ENCODE data around the gene SLX4IP. TPM values are rescaled to one million over a fixed set of nuclear protein-coding genes. Genes with fewer than 3 reads are reported as not detected.

SLX4IP gene
- polyA plus RNA-seq, 2 of the 4 experiments (the other 2 are of a cell fraction), result 3.4 to 7.5 TPM

GRCh38 chr20:10565191-10565921, 130.3 kb downstream of the SLX4IP start:
- no peak for TF ChIP-seq PBX3 (IDR thresholded peaks at IDR 0.05)
- TF ChIP-seq BHLHE40 (IDR thresholded peaks at IDR 0.05; ENCODE audit: low read depth, low read length), result no peak
- TF ChIP-seq FOSL2 (IDR thresholded peaks at IDR 0.05), result no peak
- TF ChIP-seq FOSL2 (CRISPR knock-in tag; IDR thresholded peaks at IDR 0.05), result 0 out of 2 replicates have a peak, but pooled peaks have one; percentile 8
- TF ChIP-seq RFX5 (IDR thresholded peaks at IDR 0.05), result peak; percentile 77; the same call in 1 of the 2 replicates
- TF ChIP-seq, protein P1, sequence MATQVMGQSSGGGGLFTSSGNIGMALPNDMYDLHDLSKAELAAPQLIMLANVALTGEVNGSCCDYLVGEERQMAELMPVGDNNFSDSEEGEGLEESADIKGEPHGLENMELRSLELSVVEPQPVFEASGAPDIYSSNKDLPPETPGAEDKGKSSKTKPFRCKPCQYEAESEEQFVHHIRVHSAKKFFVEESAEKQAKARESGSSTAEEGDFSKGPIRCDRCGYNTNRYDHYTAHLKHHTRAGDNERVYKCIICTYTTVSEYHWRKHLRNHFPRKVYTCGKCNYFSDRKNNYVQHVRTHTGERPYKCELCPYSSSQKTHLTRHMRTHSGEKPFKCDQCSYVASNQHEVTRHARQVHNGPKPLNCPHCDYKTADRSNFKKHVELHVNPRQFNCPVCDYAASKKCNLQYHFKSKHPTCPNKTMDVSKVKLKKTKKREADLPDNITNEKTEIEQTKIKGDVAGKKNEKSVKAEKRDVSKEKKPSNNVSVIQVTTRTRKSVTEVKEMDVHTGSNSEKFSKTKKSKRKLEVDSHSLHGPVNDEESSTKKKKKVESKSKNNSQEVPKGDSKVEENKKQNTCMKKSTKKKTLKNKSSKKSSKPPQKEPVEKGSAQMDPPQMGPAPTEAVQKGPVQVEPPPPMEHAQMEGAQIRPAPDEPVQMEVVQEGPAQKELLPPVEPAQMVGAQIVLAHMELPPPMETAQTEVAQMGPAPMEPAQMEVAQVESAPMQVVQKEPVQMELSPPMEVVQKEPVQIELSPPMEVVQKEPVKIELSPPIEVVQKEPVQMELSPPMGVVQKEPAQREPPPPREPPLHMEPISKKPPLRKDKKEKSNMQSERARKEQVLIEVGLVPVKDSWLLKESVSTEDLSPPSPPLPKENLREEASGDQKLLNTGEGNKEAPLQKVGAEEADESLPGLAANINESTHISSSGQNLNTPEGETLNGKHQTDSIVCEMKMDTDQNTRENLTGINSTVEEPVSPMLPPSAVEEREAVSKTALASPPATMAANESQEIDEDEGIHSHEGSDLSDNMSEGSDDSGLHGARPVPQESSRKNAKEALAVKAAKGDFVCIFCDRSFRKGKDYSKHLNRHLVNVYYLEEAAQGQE (IDR thresholded peaks at IDR 0.05), result no peak
- TF ChIP-seq, protein P2, sequence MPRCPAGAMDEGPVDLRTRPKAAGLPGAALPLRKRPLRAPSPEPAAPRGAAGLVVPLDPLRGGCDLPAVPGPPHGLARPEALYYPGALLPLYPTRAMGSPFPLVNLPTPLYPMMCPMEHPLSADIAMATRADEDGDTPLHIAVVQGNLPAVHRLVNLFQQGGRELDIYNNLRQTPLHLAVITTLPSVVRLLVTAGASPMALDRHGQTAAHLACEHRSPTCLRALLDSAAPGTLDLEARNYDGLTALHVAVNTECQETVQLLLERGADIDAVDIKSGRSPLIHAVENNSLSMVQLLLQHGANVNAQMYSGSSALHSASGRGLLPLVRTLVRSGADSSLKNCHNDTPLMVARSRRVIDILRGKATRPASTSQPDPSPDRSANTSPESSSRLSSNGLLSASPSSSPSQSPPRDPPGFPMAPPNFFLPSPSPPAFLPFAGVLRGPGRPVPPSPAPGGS (IDR thresholded peaks at IDR 0.05), result no peak
- peak; percentile 66 to 78; a peak in 3 of 4 replicates for TF ChIP-seq CEBPB (IDR thresholded peaks at IDR 0.05)
- TF ChIP-seq RAD21 (conservative IDR thresholded peaks at IDR 0.05 in 1 of 2, IDR thresholded peaks at IDR 0.05 in 1 of 2), result no peak
- TF ChIP-seq MAFK (IDR thresholded peaks at IDR 0.05; ENCODE audit: partially characterized antibody), result no peak
- TF ChIP-seq, protein P3, sequence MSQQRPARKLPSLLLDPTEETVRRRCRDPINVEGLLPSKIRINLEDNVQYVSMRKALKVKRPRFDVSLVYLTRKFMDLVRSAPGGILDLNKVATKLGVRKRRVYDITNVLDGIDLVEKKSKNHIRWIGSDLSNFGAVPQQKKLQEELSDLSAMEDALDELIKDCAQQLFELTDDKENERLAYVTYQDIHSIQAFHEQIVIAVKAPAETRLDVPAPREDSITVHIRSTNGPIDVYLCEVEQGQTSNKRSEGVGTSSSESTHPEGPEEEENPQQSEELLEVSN (IDR thresholded peaks at IDR 0.05; ENCODE audit: borderline replicate concordance, low read depth), result no peak
- POLR2A ChIA-PET, result interaction anchor here (1.5 to 1.7 kb wide), 2 partner anchors 70 to 108 kb away, joined by 3 to 5 read pairs; partner anchors contain the start of gene JAG1
- WGBS (ENCODE audit: missing lambda C conversion rate), result 86% methylated on average over 6 of the region's 6 CpGs
- Histone ChIP-seq H3K4me1 (peaks cover 19% of the 10 kb centered on the region), H3K4me3 (no peak overlapping the region), H3K4me2 (peak overlapping the region; percentile 25), H3K27ac (peak overlapping the region; percentile 36 to 56), H3K9me3 (no peaks in the 10 kb centered on the region)
- DNase-seq (ENCODE audit: low read depth in 1 of 2, low spot score in 1 of 2) (peak in 1 of 2 experiments; percentile 63), FAIRE-seq (no peak), ATAC-seq (peak; percentile 66; a peak in 4 of 6 replicates)
- CTCF ChIA-PET, result interaction anchor here (0.6 to 1.5 kb wide), 7 partner anchors 9 to 706 kb away, joined by 3 to 9 read pairs (median 4); no protein-coding TSS in a partner anchor

- H3K4me2 ChIP-seq, result peak overlapping the region; percentile 25
- TF ChIP-seq EHMT2 (IDR thresholded peaks at IDR 0.05; ENCODE audit: low read depth) (no peak), NPAS2 (CRISPR knock-in tag; IDR thresholded peaks at IDR 0.05; ENCODE audit: borderline replicate concordance) (no peak), CHD2 (IDR thresholded peaks at IDR 0.05; ENCODE audit: low read length, partially characterized antibody) (no peak), FOSB (CRISPR knock-in tag; IDR thresholded peaks at IDR 0.05) (no peak), GATA3 (IDR thresholded peaks at IDR 0.05; ENCODE audit: borderline replicate concordance) (no peak), POLR2A (IDR thresholded peaks at IDR 0.05; ENCODE audit: low read length) (no peak), PBX3 (IDR thresholded peaks at IDR 0.05) (no peak)
- TF ChIP-seq, protein P4, sequence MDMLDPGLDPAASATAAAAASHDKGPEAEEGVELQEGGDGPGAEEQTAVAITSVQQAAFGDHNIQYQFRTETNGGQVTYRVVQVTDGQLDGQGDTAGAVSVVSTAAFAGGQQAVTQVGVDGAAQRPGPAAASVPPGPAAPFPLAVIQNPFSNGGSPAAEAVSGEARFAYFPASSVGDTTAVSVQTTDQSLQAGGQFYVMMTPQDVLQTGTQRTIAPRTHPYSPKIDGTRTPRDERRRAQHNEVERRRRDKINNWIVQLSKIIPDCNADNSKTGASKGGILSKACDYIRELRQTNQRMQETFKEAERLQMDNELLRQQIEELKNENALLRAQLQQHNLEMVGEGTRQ (IDR thresholded peaks at IDR 0.05), result no peak
- peak; percentile 16 to 67; a peak in 3 of 6 replicates for ATAC-seq
- peaks cover 19% of the 10 kb centered on the region for H3K4me1 ChIP-seq
- CTCF ChIA-PET, result interaction anchor here (0.7 to 1.5 kb wide), 7 partner anchors 8 to 587 kb away, joined by 3 to 9 read pairs (median 4); no protein-coding TSS in a partner anchor
- H3K9me3 ChIP-seq, result no peaks in the 10 kb centered on the region
- peak in 1 of 2 experiments; percentile 57 for DNase-seq (ENCODE audit: low read depth in 1 of 2, low spot score in 1 of 2)
- H3K4me3 ChIP-seq, result no peak overlapping the region
- FAIRE-seq, result no peak
- H3K27ac ChIP-seq, result peak overlapping the region in 1 of 2 experiments; percentile 56; a peak in 1 of 6 replicates
- POLR2A ChIA-PET, result interaction anchor here (1.7 kb wide), 1 partner anchor 69 kb away, joined by 5 read pairs; no protein-coding TSS in a partner anchor
- WGBS (ENCODE audit: missing lambda C conversion rate), result 73% methylated on average over 8 of the region's 8 CpGs
These were observed 131.1 kb downstream of the SLX4IP start for GRCh38 chr20:10565922-10566897.
